Stomach (tissue), 4 donors: Measurements from ENCODE around the gene C12orf76.

Experiments used
- CTCF ChIP-seq, 7 experiments: fragments of 450-650 bp in 4 of 7; fragments of 200-600 bp in 3 of 7; sonication (generic) in 3 of 7; IDR thresholded peaks; one replicate each; pipeline ENCODE4 v1.5.1; 2016 to 2019; ENCODE audit warnings: antibody characterized with exemption in 7 of 7, control low read depth in 2 of 7, mild to moderate bottlenecking in 1 of 7
- EP300 ChIP-seq: sonication (generic); formaldehyde crosslinking; IDR thresholded peaks from one replicate; pipeline ENCODE4 v1.6.1; 2017; ENCODE audit warnings: antibody characterized with exemption
- POLR2A ChIP-seq, 4 donors: fragments of 450-650 bp; IDR thresholded peaks; one replicate each; pipeline ENCODE4 v1.6.1; 2016; ENCODE audit warnings: antibody characterized with exemption in 4 of 4, control low read depth in 2 of 4, mild to moderate bottlenecking in 1 of 4, moderate library complexity in 1 of 4
- POLR2AphosphoS5 ChIP-seq, 3 donors: sonication (generic); formaldehyde crosslinking; IDR thresholded peaks; one replicate each; pipeline ENCODE4 v1.6.1; 2016; ENCODE audit warnings: antibody characterized with exemption in 3 of 3

DNA sequence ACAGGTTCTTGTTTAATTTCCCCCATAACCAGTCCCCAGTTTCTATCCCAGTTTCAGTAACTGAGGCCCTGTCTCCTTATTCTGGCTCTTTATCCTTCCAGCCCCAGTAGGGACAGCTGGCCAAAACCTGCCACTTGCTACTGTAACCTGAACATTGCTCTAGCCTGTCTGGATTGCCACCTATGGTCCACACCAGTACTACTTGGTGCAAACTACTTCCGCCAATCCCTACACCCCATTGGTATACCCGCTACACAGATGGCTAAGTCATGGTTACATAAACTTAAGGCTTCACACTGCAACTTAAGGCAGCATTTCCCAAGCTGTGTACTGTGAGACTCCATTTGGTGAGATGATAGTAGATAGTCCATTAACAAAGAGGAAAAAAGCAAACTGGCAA, 20.3 kb upstream of the C12orf76 start:
- TF ChIP-seq CTCF (IDR thresholded peaks at IDR 0.05) (no peak), EP300 (no peak), POLR2A (IDR thresholded peaks at IDR 0.05) (no peak), POLR2AphosphoS5 (IDR thresholded peaks at IDR 0.05) (no peak)
